HepG2 (cell line): ENCODE results near the gene NAT9. TPM values are rescaled to one million over a fixed set of nuclear protein-coding genes. Genes with fewer than 3 reads are reported as not detected.
A peak's percentile ranks its signal among the peaks of the same experiment; 100 is the strongest.

Source experiments
- AGO1 ChIP-seq: fragments of 200-400 bp; formaldehyde crosslinking; IDR thresholded peaks from 2 replicates; pipeline ENCODE4 v1.6.1; 2017; ENCODE audit warnings: mild to moderate bottlenecking, low read depth, low read length, moderate library complexity; ENCODE audit not compliant: poor library complexity, severe bottlenecking
- CTCF ChIP-seq: sonication (generic); formaldehyde crosslinking; IDR thresholded peaks from 2 replicates; pipeline ENCODE4 v1.5.0; 2020; ENCODE audit warnings: mild to moderate bottlenecking, missing genetic modification reagents, moderate library complexity
- IKZF4 ChIP-seq: sonication (generic); formaldehyde crosslinking; IDR thresholded peaks from 2 replicates; pipeline ENCODE4 v1.5.1; 2020; ENCODE audit warnings: borderline replicate concordance, mild to moderate bottlenecking, low read depth, missing genetic modification reagents; ENCODE audit errors: not compliant biosample characterization
- KLF11 ChIP-seq: IDR thresholded peaks from 2 replicates; pipeline ENCODE4 v1.6.1; 2016; ENCODE audit warnings: missing compliant biosample characterization
- POLR2AphosphoS2 ChIP-seq: IDR thresholded peaks from 2 replicates; pipeline ENCODE4 v1.6.1; 2011; ENCODE audit warnings: low read depth, low read length, improper control_type of control experiment
- PRDM15 ChIP-seq: sonication (generic); formaldehyde crosslinking; IDR thresholded peaks from 2 replicates; pipeline ENCODE4 v1.4.0; 2020; ENCODE audit warnings: missing genetic modification reagents
- RCOR2 ChIP-seq: IDR thresholded peaks from 2 replicates; pipeline ENCODE4 v1.6.1; 2016; ENCODE audit warnings: missing biosample characterization, missing genetic modification reagents
- ZBTB42 ChIP-seq: sonication (generic); formaldehyde crosslinking; IDR thresholded peaks from 2 replicates; pipeline ENCODE4 v1.5.0; 2020; ENCODE audit warnings: mild to moderate bottlenecking, missing genetic modification reagents
- ZBTB46 ChIP-seq: sonication (generic); formaldehyde crosslinking; IDR thresholded peaks from 2 replicates; pipeline ENCODE4 v1.4.0; 2020; ENCODE audit warnings: mild to moderate bottlenecking, missing genetic modification reagents, borderline replicate concordance
- ZNF407 ChIP-seq: sonication (generic); formaldehyde crosslinking; IDR thresholded peaks from one replicate; pipeline ENCODE4 v1.5.1; 2020; ENCODE audit warnings: mild to moderate bottlenecking, missing genetic modification reagents; ENCODE audit errors: not compliant biosample characterization
- ZSCAN22 ChIP-seq: sonication (generic); formaldehyde crosslinking; IDR thresholded peaks from 2 replicates; pipeline ENCODE4 v1.4.0; 2020; ENCODE audit warnings: mild to moderate bottlenecking, missing genetic modification reagents
- polyA plus RNA-seq, 8 experiments: library from polyadenylated mRNA; depleted of rRNA in 3 of 8; stranded (reverse) in 7 of 8; unstranded in 1 of 8; fragments of >200 nt; fragmentation: Illumina TruSeq in 4 of 8; extraction: Trizol in 4 of 8; gene quantifications; 2 replicates each; pipeline versions ENCODE4 v1.2.1 to v1.2.3, GENCODE V29; 2011 to 2016; ENCODE audit warnings: low read depth in 4 of 8, missing spikeins in 1 of 8, mixed read lengths in 1 of 8; ENCODE audit not compliant: insufficient read depth in 1 of 8
- total RNA-seq, 5 experiments: library from RNA; depleted of rRNA; stranded (reverse); fragments of >200 nt; fragmentation: Illumina TruSeq; extraction: Trizol; gene quantifications; 2 replicates each; pipeline ENCODE4 v1.2.3, GENCODE V29; 2016; ENCODE audit warnings: low read depth in 1 of 5

The NAT9 gene
- total and polyA plus RNA-seq, 2 of the 13 experiments (the other 11 are each of a cell fraction or from before 2014, with no cell fraction given) = 39.7 to 44.2 TPM

- no peak for TF ChIP-seq ZNF407
- TF ChIP-seq AGO1 = no peak
- no peak for TF ChIP-seq ZSCAN22 (CRISPR knock-in tag)
- peak; percentile 77; the same call in 1 of the 2 replicates for TF ChIP-seq RCOR2
- TF ChIP-seq POLR2AphosphoS2 = peak; percentile 60; the same call in 1 of the 2 replicates
- TF ChIP-seq ZBTB42 = 0 out of 2 replicates have a peak, but pooled peaks have one; percentile 35
- peak; percentile 55 for TF ChIP-seq CTCF
- no peak; the same call in 1 of the 2 replicates for TF ChIP-seq KLF11 (CRISPR knock-in tag)
- peak; percentile 69; the same call in 1 of the 2 replicates for TF ChIP-seq PRDM15 (CRISPR knock-in tag)
- TF ChIP-seq IKZF4 (CRISPR knock-in tag) = no peak
- 0 out of 2 replicates have a peak, but pooled peaks have one; percentile 29 for TF ChIP-seq ZBTB46 (CRISPR knock-in tag)
Measured at GRCh38 chr17:74763565-74764387, 12.4 kb downstream of the NAT9 start (continued).
